Glutamatergic neuron (in vitro differentiated cells): ENCODE measurements around the gene MED10. TPM values are rescaled to one million over a fixed set of nuclear protein-coding genes. Genes with fewer than 3 reads are reported as not detected.

Experiments used
- DNase-seq: peaks from one replicate; pipeline ENCODE4 v3.0.0; 2022
- H3K27ac Mint-ChIP-seq: one replicate; pipeline ENCODE4 v1.8.0; 2020; ENCODE audit warnings: mild to moderate bottlenecking, mixed read lengths, inconsistent platforms; ENCODE audit not compliant: unreplicated experiment
- H3K27me3 Mint-ChIP-seq: one replicate; pipeline ENCODE4 v1.8.0; 2020; ENCODE audit warnings: mild to moderate bottlenecking, moderate library complexity, mixed read lengths, inconsistent platforms; ENCODE audit not compliant: unreplicated experiment
- H3K36me3 Mint-ChIP-seq: one replicate; pipeline ENCODE4 v1.8.0; 2020; ENCODE audit warnings: mild to moderate bottlenecking, mixed read lengths, inconsistent platforms; ENCODE audit not compliant: unreplicated experiment
- H3K4me1 Mint-ChIP-seq: one replicate; pipeline ENCODE4 v1.8.0; 2020; ENCODE audit warnings: mild to moderate bottlenecking, low read depth, mixed read lengths, inconsistent platforms; ENCODE audit not compliant: unreplicated experiment
- H3K4me3 Mint-ChIP-seq: one replicate; pipeline ENCODE4 v1.8.0; 2020; ENCODE audit warnings: mild to moderate bottlenecking, mixed read lengths, inconsistent platforms; ENCODE audit not compliant: unreplicated experiment
- H3K9me3 Mint-ChIP-seq: one replicate; pipeline ENCODE4 v1.8.0; 2020; ENCODE audit warnings: mild to moderate bottlenecking, moderate library complexity, mixed read lengths, inconsistent platforms; ENCODE audit not compliant: unreplicated experiment
- CTCF ChIP-seq: fragments of 200-600 bp; sonication (generic); IDR thresholded peaks from one replicate; pipeline ENCODE4 v1.5.0; 2021; ENCODE audit not compliant: partially characterized antibody, unreplicated experiment
- total RNA-seq: library from RNA; stranded (reverse); fragmentation: NEBNext Ultra II Directional; extraction: Animal tissue kit (Norgen Biotek cat#: 25700); gene quantifications from one replicate; pipeline ENCODE4 v1.2.1, GENCODE V29; 2021; ENCODE audit not compliant: unreplicated experiment

Gene MED10
- total RNA-seq, 1 donor from 2014 or later = 28.4 TPM

- Mint-ChIP-seq H3K4me3 (no peak overlapping the region), H3K36me3 (peaks cover 4% of the 10 kb centered on the region), H3K9me3 (no peaks in the 10 kb centered on the region), H3K27ac (no peak overlapping the region), H3K4me1 (no peaks in the 10 kb centered on the region), H3K27me3 (peaks cover 3% of the 10 kb centered on the region)
- no peak for DNase-seq
- TF ChIP-seq CTCF = no peak
Measured at GRCh38 chr5:6423327-6424109, 45.2 kb upstream of the MED10 start.

- Mint-ChIP-seq H3K27me3 (peaks cover 3% of the 10 kb centered on the region), H3K27ac (no peak overlapping the region), H3K4me3 (no peak overlapping the region), H3K36me3 (no peaks in the 10 kb centered on the region), H3K9me3 (no peaks in the 10 kb centered on the region), H3K4me1 (no peaks in the 10 kb centered on the region)
- DNase-seq = no peak
- TF ChIP-seq CTCF = no peak
Measured at GRCh38 chr5:6419340-6419852, 41.0 kb upstream of the MED10 start.

- Mint-ChIP-seq H3K36me3 (no peaks in the 10 kb centered on the region), H3K4me1 (no peaks in the 10 kb centered on the region), H3K4me3 (no peak overlapping the region), H3K27ac (no peak overlapping the region), H3K27me3 (peaks cover 3% of the 10 kb centered on the region), H3K9me3 (no peaks in the 10 kb centered on the region)
- no peak for DNase-seq
- TF ChIP-seq CTCF = no peak
Measured at GRCh38 chr5:6418679-6419276, 40.4 kb upstream of the MED10 start.

GRCh38 chr5:6417657-6418056 is 39.3 kb upstream of the MED10 start:
- Mint-ChIP-seq H3K27ac (no peak overlapping the region), H3K4me1 (no peaks in the 10 kb centered on the region), H3K36me3 (no peaks in the 10 kb centered on the region), H3K27me3 (peaks cover 3% of the 10 kb centered on the region), H3K9me3 (no peaks in the 10 kb centered on the region), H3K4me3 (no peak overlapping the region)
- DNase-seq = no peak
- no peak for TF ChIP-seq CTCF

- DNase-seq = no peak
- no peaks in the 10 kb centered on the region for H3K9me3 Mint-ChIP-seq
- H3K4me1 Mint-ChIP-seq = no peaks in the 10 kb centered on the region
- H3K4me3 Mint-ChIP-seq = no peak overlapping the region
- H3K27ac Mint-ChIP-seq = no peak overlapping the region
- TF ChIP-seq CTCF = no peak
- no peaks in the 10 kb centered on the region for H3K36me3 Mint-ChIP-seq
- H3K27me3 Mint-ChIP-seq = peaks cover 4% of the 10 kb centered on the region
Measured at GRCh38 chr5:6412811-6413210, 34.5 kb upstream of the MED10 start.
